Stimulated activated CD8-positive, alpha-beta memory T cell treated with anti-CD3 and anti-CD28 coated beads, Interleukin-7, amount 100 ng/mL, for 48 hours (primary cell): ENCODE results near the gene PDGFB.

Experiments used
- DNase-seq, 2 donors: peaks; one replicate each; pipeline ENCODE4 v3.0.0-alpha.2; 2020; ENCODE audit warnings: low read depth in 1 of 2; ENCODE audit errors: extremely low read depth in 1 of 2

The PDGFB gene

DNA sequence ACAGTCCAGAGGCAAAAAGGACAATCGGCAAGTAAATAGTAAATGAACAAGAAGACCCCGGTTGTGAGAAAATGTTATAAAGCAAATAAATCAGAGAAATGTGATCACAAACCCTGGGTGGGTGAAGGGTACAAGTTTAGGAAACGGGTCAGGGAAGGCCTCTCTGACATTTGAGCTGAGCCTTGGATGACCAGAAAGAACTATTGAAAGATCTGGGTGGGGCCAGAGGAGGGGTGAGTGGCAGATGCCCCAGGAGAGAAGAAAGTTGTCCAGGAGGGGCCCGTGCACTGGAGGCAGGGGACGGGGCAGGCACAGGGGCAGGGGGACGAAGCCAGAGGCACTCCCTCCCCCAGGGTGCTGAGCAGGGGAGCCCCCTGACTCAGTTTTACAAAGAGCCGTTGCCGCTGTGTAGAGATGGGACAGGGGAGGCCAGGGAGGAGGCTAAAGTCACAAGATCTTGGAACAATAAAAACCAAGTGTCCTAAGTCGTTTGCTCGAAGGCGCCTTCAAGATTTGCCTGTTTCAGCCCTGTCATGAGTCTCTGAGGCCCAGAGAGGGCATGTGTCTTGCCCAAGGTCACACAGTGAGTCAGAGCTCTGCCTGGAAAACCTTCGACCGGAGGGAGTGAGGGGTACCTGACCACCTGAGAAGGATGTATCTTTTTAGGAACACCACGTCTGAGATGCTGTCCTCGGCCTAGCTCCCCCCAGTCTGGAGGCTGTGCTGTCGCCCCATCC, 10.8 kb upstream of the PDGFB start:
- DNase-seq = no peak

- DNase-seq = peak in 1 of 2 donors; percentile 43
These were observed 10.1 kb upstream of the PDGFB start for GRCh38 chr22:39254789-39255298.

- no peak for DNase-seq
These were observed 9.3 kb upstream of the PDGFB start for GRCh38 chr22:39254122-39254521.

GRCh38 chr22:39253435-39254070, 8.8 kb upstream of the PDGFB start:
- no peak for DNase-seq

GRCh38 chr22:39252461-39253434, 8.0 kb upstream of the PDGFB start:
- no peak for DNase-seq

DNA sequence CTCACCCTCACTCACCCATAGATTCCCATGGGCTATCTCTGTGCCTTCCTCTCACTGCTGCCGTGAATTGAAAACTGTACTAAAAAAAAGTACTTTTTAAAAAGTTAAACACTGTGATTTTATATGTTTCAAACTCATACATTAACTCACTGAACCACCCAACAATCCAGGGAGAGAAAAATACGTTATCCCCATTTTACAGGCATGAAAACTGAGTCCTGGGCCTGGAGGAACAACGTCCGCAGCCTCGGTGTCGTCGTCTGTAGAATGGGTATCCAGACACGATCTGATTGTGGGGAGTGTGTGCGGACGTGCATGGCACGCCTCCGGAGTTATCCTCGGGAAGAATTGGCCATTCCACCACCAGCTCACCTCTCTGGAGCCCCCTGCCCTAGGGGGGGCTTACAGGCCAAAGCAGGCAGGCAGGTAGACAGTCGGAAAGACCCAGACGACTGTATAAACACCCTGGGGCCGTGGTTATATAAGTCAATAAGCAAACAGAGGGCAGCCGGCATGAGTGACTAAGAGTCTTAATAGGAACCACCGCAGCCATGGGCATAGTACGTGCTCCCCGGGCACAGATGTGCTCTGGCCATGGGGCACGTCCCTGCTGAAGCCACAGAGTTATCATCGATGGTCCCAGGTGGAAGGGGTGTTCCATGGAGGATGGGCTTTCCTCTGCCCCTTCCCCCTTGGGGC, 7.1 kb upstream of the PDGFB start:
- DNase-seq = no peak

DNA sequence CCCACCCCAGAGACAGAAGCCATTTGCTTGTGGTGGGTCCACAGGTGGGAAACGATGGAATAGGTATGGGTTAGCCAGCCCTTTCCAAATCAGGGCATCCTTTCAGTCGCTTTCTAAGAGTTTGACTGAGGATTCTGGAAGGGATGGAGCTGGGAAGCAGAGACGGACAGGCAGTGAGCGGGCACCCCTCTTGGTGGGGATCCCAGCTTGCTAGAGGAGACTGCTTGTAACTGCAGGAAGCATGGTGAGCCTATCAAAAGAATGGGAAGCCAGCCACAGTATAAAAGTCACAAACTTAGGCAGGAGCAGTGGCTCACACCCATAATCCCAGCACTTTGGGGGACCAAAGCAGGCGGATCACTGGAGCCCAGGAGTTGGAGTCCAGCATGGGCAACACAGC, 6.1 kb upstream of the PDGFB start:
- DNase-seq = no peak

DNA sequence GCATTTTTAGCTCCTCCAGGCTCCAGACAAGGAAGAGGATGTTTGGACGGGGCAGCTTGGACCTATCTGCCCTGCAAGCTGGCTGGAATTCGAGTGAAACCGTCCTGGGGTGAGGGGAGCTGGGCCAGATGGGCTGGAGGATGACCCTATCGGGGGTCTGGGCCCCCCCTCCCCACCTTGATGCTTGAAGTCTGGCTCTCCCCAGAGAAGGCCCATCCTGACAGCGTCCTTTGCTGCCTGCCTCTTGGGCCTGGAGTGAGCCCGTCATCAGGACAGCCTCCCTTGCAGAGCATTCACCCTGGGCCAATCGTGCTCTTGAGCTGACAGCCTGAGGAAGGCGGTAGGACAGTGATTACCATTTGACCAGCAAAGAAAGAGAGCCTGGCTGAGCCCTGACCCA, 5.3 kb upstream of the PDGFB start:
- no peak for DNase-seq

DNA sequence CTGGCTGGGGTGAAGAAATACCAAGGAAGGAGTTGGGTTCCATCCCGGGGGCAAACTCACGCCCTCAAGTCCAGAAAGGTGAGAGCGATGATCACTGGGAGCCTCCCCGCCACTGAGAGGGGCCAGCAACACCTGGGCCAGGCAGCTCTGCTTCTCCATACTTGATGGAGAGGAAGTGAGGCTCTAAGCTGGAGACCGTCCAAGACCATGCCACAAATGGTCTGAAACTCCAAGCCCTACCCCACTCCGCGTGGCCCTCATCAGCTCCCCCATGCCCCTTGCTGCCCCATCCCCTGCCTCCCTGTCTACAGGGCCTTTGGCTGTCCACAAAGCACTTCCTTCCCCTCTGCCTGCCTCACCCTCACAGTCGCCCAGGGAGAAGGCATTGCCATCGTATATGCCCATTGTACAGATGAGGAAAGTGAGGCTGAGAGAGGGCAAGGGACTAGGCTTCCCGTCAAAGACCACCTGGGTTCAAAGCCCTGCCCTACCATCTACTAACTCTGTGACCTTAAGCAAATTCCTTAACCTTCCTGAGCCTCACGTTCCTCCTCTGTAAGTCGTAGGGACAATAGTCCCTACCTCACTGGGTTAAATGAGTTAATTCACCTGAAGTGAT, 4.4 kb upstream of the PDGFB start:
- no peak for DNase-seq

DNA sequence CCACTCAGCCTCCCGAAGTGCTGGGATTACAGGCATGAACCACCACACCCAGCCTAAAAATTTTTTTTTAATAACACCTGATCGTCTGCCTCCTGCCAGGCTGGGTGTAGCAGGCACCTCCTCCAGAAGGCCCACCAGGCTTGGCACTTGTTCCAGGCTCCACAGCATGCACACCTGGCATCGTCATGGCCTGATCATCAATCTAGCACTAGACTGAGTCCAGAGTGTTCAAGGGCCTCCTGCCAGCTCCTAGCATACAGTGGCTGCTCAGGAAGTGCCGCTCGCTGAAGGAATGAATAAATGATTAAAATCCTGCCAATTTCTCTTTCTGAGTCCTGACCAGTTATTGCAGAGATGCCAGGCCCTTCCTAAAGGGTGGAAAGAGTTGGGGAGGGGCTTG, 3.5 kb upstream of the PDGFB start:
- DNase-seq = no peak

DNA sequence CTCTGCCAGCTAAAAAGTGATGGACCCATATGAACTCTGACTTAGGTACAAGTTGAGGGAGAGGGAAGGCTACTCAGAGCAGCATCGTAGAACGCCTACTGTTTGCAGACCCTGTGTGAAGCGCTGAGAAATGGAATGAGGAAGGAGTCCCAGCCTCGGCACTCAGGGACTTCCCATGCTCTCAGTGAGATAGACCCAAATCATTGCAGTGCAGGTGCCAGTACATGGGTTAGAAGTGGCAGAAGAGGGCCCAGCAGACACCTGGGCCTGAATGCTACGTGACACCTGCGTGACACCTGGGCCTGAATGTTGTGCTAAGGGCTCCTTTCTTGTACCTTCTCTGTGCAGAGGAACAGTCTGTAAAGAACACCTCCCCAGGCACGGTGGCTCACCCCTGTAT, 2.6 kb upstream of the PDGFB start:
- DNase-seq = no peak

DNA sequence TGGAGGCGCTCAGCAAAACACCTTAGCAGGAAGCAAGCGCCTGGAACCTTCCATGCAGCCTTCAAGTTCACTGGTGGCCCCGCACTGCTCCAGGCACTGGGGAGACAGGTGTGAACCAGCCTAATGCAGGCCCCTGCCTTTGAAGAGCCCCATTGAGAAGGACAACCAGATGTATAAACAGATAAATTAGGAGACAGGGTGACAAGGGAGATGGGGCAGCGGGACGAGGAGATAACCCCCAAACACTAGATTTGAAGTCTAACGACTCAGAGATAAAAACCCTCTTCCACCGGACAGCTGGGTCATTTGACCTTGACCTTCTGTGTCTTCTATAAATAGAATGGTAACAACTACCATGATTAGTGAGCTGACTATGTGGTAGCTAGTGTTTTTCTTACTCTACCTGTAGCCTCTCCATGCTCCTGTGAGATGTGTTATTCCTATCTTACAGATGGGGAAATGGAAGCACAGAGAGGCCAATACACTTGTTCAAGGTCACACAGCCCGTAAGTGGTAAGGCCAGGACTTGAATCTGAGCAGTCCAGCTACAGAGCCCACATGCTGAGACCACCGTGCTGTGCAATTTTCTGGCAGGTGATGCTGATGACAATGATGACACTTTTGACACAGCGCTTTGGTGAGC, 2.0 kb upstream of the PDGFB start:
- DNase-seq = no peak

- DNase-seq = no peak
These were observed 1.4 kb upstream of the PDGFB start for GRCh38 chr22:39246217-39246616.

DNA sequence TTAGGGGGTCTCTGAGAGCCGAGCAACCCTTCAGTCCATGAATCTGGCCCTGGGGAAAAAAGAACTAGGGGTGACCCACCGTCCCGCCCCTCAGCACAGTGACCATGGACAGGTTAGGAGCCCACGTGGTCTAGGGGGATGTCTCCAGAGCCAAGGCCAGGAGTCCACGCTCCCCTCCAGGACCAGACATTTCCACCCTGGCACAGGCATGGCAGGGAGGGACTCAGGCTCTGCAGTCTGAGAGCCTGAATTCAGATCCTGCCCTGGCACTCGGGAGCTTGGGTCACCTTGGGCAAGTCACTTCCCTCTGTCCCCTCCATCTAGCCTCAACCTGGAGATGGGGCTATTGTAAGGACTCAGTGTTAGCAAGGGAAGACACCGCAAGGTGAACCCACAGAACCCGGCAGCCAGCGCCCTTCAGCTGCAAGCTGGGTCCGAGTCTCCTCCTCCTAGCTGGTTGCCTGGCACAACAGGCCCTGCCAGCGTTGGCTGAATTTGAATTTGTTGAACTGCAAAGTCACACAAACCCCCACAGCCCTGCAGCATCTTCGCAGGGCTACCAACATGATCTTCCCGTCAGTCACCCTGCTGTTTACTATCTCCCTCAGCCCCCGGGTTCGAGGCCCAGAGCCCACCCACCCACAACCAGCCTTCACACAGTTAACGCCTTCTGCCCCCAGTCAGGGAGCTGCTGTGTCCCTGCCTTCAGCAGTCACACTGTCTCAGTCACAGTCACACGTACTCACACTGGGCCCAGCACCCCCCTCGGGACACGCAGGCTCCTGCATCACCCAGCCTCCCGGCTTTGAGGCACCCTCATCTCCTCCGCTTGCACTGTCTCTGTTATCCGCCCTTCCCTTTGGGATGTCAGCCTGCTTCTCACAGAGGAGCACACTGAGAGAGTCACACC, 603 bp upstream of the PDGFB start:
- no peak for DNase-seq

DNA sequence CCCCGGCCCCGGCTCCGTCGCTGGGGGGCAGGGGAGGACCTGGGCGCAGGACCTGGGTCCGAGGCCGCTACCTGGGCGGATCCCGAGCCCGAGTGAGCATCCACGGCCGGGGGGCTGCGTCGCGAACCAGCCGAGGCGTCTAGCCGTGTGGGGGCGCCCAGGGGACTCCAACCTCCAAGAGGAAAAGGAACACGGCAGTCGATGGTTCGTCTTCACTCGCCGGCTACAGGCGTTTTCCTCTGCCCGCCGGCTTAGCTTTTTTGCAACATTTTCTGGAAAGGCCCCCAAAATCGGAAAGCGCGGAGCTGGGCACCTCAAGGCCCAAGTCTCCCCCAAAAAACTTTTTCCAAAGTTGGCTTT, 666 bp downstream of the PDGFB start:
- DNase-seq = no peak

DNA sequence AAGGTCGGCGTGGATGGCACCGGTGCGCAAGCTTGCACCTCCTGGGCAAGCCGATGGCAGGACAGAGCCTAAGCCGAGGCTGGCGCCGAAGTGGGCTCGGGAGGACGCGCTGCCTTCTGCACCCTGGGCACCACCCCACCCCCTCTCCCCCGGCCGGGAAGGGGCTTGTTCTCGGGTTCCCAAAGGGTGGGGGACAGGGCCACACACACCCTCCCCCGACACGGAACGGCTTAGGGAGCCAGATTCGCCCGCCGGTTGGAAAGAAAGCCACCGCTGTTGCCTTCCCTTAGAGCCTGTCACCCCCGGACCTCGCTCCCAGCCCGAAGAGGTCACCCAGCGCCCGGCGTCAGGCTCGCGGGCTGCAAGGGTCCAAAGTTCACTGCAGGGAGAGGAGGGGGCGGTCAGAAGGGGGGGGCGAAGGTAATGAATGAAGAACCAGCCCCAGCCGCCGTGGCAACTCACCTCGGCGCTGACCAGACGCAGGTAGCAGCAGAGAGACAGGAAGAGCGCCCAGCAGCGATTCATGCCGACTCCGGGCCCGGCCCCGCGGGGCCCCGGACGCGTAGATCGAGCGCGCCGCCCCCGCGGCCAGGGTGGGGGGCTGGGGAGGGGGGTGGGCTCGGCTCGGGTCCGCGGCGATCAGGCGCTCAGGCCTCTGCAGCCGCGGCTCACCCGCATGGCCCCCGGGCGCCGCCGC, 1.2 kb downstream of the PDGFB start:
- no peak for DNase-seq

GRCh38 chr22:39242595-39243438, 2.0 kb downstream of the PDGFB start:
- no peak for DNase-seq
